ENCODE results near the gene PCDH15. TPM values are rescaled to one million over a fixed set of nuclear protein-coding genes. Genes with fewer than 3 reads are reported as not detected.

The PCDH15 gene
- total and polyA plus RNA-seq, 2 of the 8 experiments (the other 6 are each of a cell fraction or from before 2014, with no cell fraction given) = 0.11 TPM; not detected in 1

GRCh38 chr10:54137396-54137795 lies 663.6 kb downstream of the PCDH15 start:
- FAIRE-seq (no peak), DNase-seq (ENCODE audit: low read depth in 1 of 2, low spot score in 2 of 2) (no peak)
- Histone ChIP-seq H3K23ac (ENCODE audit: insufficient read length) (no peak overlapping the region), H2BK120ac (replicated peaks; ENCODE audit: low read depth, low read length) (no peak overlapping the region), H4K20me1 (replicated peaks in 1 of 2; ENCODE audit: control insufficient read depth in 1 of 2, insufficient read depth in 2 of 2, low read length in 2 of 2) (no peaks in the 10 kb centered on the region), H3K79me1 (ENCODE audit: low read depth, low read length) (no peaks in the 10 kb centered on the region), H4K5ac (ENCODE audit: insufficient read length, low read depth, low read length) (no peak overlapping the region), H3K14ac (ENCODE audit: insufficient read length) (no peak overlapping the region), H3K27ac (ENCODE audit: low read depth, low read length) (no peak overlapping the region), H2BK15ac (ENCODE audit: low read length) (no peak overlapping the region), H3K56ac (replicated peaks; ENCODE audit: insufficient read length, low read depth, low read length) (no peak overlapping the region), H2BK20ac (ENCODE audit: low read length) (no peak overlapping the region), H2BK5ac (ENCODE audit: low read depth, low read length) (no peak overlapping the region), H3K4me2 (ENCODE audit: insufficient read depth in 1 of 2, low read depth in 2 of 2, low read length in 2 of 2) (no peak overlapping the region), H3K9me3 (ENCODE audit: insufficient read depth in 2 of 2, low read depth in 1 of 2, low read length in 1 of 2) (peaks cover 33 to 35% of the 10 kb centered on the region in 2 experiments), H3K4me3 (ENCODE audit: extremely low read depth in 1 of 4, insufficient read depth in 2 of 4, low read depth in 3 of 4, low read length in 4 of 4) (no peak overlapping the region), H2AFZ (ENCODE audit: low read length) (no peak overlapping the region), H4K8ac (ENCODE audit: extremely low read depth, insufficient read depth, low read length) (no peak overlapping the region), H2AK5ac (ENCODE audit: low read depth, low read length) (no peak overlapping the region), H2BK12ac (ENCODE audit: low read depth, low read length) (no peak overlapping the region), H3K27me3 (replicated peaks in 1 of 4; ENCODE audit: control insufficient read depth in 3 of 4, extremely low read depth in 1 of 4, insufficient read depth in 3 of 4, low read length in 3 of 4) (no peaks in the 10 kb centered on the region), H3K4ac (replicated peaks; ENCODE audit: insufficient read length, low read depth, low read length) (no peak overlapping the region), H3K4me1 (replicated peaks in 1 of 4; ENCODE audit: control insufficient read depth in 3 of 4, insufficient read depth in 4 of 4, low read length in 3 of 4) (no peaks in the 10 kb centered on the region), H3K79me2 (ENCODE audit: control insufficient read depth in 1 of 2, insufficient read depth in 2 of 2, low read length in 2 of 2) (no peaks in the 10 kb centered on the region), H4K91ac (replicated peaks; ENCODE audit: insufficient read length, low read length) (no peak overlapping the region), H3K36me3 (ENCODE audit: control insufficient read depth in 2 of 4, insufficient read depth in 4 of 4, low read length in 3 of 4) (peaks cover 0 to 8% (median 0%) of the 10 kb centered on the region in 4 experiments; a peak in 2 of 8 replicates), H3K18ac (ENCODE audit: extremely low read depth, low read length) (no peak overlapping the region), H3K23me2 (ENCODE audit: low read depth, low read length) (no peaks in the 10 kb centered on the region), H3K9ac (replicated peaks in 1 of 4; ENCODE audit: extremely low read depth in 1 of 4, low read depth in 3 of 4, low read length in 3 of 4) (no peak overlapping the region)
- ChIA-PET CTCF (ENCODE audit: partially characterized antibody) (interaction anchor here (1.5 kb wide), 1 partner anchor 1253 kb away, joined by 3 read pairs; no protein-coding TSS in a partner anchor), POLR2A (ENCODE audit: partially characterized antibody) (no interaction called here)
- 96% methylated on average over 2 of the region's 2 CpGs; no CpG with 5 or more reads in 1 of the 2 experiments for WGBS, 2 experiments (ENCODE audit: extremely low coverage in 1 of 2, insufficient coverage in 1 of 2, insufficient read length in 1 of 2, insufficient replicate concordance in 2 of 2, low coverage in 1 of 2, low lambda C conversion rate in 2 of 2, missing lambda C conversion rate in 1 of 2)
- no peak for TF ChIP-seq PHF8 (conservative IDR thresholded peaks at IDR 0.05; ENCODE audit: low read depth, low read length)
- TF ChIP-seq BCL11A (IDR thresholded peaks at IDR 0.05; ENCODE audit: low read depth in 2 of 2, low read length in 2 of 2) = no peak
- TF ChIP-seq RFX5 (IDR thresholded peaks at IDR 0.05; ENCODE audit: borderline replicate concordance, low read depth, low read length) = no peak
- no peak for TF ChIP-seq SP1 (IDR thresholded peaks at IDR 0.05; ENCODE audit: low read depth, low read length)
- TF ChIP-seq, protein P1, sequence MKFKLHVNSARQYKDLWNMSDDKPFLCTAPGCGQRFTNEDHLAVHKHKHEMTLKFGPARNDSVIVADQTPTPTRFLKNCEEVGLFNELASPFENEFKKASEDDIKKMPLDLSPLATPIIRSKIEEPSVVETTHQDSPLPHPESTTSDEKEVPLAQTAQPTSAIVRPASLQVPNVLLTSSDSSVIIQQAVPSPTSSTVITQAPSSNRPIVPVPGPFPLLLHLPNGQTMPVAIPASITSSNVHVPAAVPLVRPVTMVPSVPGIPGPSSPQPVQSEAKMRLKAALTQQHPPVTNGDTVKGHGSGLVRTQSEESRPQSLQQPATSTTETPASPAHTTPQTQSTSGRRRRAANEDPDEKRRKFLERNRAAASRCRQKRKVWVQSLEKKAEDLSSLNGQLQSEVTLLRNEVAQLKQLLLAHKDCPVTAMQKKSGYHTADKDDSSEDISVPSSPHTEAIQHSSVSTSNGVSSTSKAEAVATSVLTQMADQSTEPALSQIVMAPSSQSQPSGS (IDR thresholded peaks at IDR 0.05; ENCODE audit: low read length) = no peak
